HG03045 (cell line): ENCODE measurements around the gene BANK1.

Experiments
- ATAC-seq: cut with Tn5 transposase; IDR thresholded peaks from one replicate; pipeline ENCODE4 v1.9.1; 2021; ENCODE audit warnings: mild to moderate bottlenecking, moderate library complexity; ENCODE audit not compliant: unreplicated experiment

The BANK1 gene

DNA sequence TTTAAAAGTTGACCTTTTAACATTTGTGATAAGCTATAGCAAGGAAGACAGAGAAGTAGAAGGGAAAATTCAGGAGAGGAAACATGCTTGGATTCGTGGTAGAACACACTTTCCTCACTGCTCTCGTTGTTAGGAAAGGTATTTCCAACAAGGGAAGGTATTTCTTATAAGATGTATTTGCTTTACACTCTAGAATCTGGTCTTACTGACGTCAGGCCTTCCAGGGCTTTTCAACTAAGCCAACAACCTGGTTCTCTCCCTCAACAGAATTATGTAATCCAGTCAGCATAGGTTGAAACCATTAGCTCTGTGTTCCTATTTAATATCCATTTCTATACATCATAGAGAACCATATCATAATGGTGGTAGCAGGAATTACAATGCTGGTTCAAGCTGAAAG, 312.8 kb downstream of the BANK1 start:
- no peak for ATAC-seq

GRCh38 chr4:102104278-102104677, 313.7 kb downstream of the BANK1 start:
- ATAC-seq = no peak

DNA sequence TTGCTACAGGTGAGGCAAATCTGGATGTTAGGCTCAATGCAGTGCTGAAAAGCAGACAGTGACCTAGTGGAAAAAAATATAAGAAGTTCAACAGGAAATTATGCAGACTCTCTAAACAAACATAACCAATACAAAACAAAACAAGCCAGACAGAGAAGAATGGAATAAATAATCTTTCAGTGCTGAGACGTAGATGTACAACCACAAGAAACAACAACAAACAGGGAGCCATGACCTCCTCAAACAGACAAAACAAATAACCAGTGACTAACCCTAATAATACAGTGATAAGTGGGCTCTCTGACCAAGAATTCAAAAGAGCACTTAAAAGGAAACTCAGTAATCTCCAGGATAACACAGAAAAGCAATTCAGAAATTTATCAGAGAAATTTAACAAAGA, 315.5 kb downstream of the BANK1 start:
- ATAC-seq = no peak

DNA sequence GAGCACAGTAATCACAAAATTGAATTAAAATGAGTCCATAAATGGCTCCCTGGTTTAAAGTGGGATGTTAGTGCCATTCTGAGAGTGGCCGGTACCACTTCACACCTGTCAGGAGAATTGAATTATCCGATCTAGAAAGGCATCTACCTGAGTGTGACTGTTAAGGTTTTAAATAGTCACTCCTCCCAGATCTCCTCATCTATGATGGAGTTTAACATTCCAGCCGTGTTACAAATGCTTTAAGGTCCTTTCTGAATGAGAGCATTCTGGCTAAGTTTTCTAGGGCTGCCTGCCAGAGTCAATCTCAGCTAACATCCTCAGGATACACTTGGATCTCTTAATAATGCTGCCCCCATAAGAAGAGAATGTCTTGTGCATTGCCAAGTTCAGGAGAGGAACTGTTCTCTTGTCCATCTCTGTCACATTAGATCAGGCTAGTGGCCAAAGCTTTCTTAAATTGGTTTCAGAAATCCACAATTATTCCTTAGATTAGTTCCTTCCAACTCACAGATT, 323.6 kb downstream of the BANK1 start:
- no peak for ATAC-seq

GRCh38 chr4:102116121-102116520, 325.6 kb downstream of the BANK1 start:
- no peak for ATAC-seq

- no peak for ATAC-seq
Measured at GRCh38 chr4:102120846-102121245, 330.3 kb downstream of the BANK1 start.
